Tibial nerve (tissue), 4 donors: ENCODE data around the gene ZNF219. TPM values are rescaled to one million over a fixed set of nuclear protein-coding genes. Genes with fewer than 3 reads are reported as not detected.
A peak's percentile ranks its signal among the peaks of the same experiment; 100 is the strongest.

Source experiments
- DNase-seq, 2 donors: peaks; one replicate each; pipeline ENCODE4 v3.0.0-alpha.2; 2019; ENCODE audit warnings: low spot score in 2 of 2
- H3K27ac ChIP-seq, 4 donors: fragments of 200-600 bp; sonication (generic) in 3 of 4; one replicate each; pipeline ENCODE4 v1.5.1; 2017 to 2019; ENCODE audit warnings: mild to moderate bottlenecking in 1 of 4
- H3K27me3 ChIP-seq, 2 donors: fragments of 200-600 bp; sonication (generic) in 1 of 2; one replicate each; pipeline versions ENCODE4 v1.5.1 to v1.6.0; 2017 to 2019
- H3K36me3 ChIP-seq, 3 donors: fragments of 200-600 bp; sonication (generic); one replicate each; pipeline ENCODE4 v1.5.1; 2018 to 2019
- H3K4me1 ChIP-seq, 4 donors: fragments of 200-600 bp; sonication (generic) in 3 of 4; one replicate each; pipeline ENCODE4 v1.5.1; 2017 to 2019
- H3K4me3 ChIP-seq, 4 donors: fragments of 200-600 bp; sonication (generic) in 3 of 4; one replicate each; pipeline ENCODE4 v1.5.1; 2017 to 2019; ENCODE audit warnings: mild to moderate bottlenecking in 1 of 4, moderate library complexity in 1 of 4
- H3K9me3 ChIP-seq, 4 donors: fragments of 200-600 bp; sonication (generic) in 3 of 4; one replicate each; pipeline ENCODE4 v1.5.1; 2017 to 2019
- EP300 ChIP-seq, 2 donors: sonication (generic); formaldehyde crosslinking; IDR thresholded peaks; one replicate each; pipeline ENCODE4 v1.6.1; 2017; ENCODE audit warnings: antibody characterized with exemption in 2 of 2, mild to moderate bottlenecking in 1 of 2
- POLR2A ChIP-seq, 2 donors: fragments of 450-650 bp; IDR thresholded peaks; one replicate each; pipeline ENCODE4 v1.6.1; 2017; ENCODE audit warnings: antibody characterized with exemption in 2 of 2, mild to moderate bottlenecking in 2 of 2, moderate library complexity in 2 of 2
- WGBS, 2 donors: methylation state at CpG; one replicate each; pipeline ENCODE4 v1.1.5; 2018; 5-methylcytosine and 5-hydroxymethylcytosine counted together
- total RNA-seq, 4 donors: library from RNA; depleted of rRNA; stranded (reverse); fragments of >200 nt; gene quantifications; one replicate each; pipeline ENCODE4 v1.1.0, GENCODE V29; 2016
- TF ChIP-seq, protein P1 (sequence below), 5 experiments: fragments of 200-600 bp in 3 of 5; fragments of 450-650 bp in 2 of 5; sonication (generic) in 3 of 5; IDR thresholded peaks; one replicate each; pipeline ENCODE4 v1.5.1; 2016 to 2019; ENCODE audit warnings: antibody characterized with exemption in 5 of 5, mild to moderate bottlenecking in 3 of 5, moderate library complexity in 2 of 5

Gene ZNF219
- total RNA-seq, 4 donors from 2014 or later = 28.6 to 90.3 (median 34.9) TPM

GRCh38 chr14:21100931-21101330 lies 2.5 kb upstream of the ZNF219 start, which contains the start of gene TMEM253:
TSS of gene TMEM253 (plus strand) at chr14:21101066. CDS start at chr14:21101344, 278 bp downstream.
- TF ChIP-seq, protein P1, sequence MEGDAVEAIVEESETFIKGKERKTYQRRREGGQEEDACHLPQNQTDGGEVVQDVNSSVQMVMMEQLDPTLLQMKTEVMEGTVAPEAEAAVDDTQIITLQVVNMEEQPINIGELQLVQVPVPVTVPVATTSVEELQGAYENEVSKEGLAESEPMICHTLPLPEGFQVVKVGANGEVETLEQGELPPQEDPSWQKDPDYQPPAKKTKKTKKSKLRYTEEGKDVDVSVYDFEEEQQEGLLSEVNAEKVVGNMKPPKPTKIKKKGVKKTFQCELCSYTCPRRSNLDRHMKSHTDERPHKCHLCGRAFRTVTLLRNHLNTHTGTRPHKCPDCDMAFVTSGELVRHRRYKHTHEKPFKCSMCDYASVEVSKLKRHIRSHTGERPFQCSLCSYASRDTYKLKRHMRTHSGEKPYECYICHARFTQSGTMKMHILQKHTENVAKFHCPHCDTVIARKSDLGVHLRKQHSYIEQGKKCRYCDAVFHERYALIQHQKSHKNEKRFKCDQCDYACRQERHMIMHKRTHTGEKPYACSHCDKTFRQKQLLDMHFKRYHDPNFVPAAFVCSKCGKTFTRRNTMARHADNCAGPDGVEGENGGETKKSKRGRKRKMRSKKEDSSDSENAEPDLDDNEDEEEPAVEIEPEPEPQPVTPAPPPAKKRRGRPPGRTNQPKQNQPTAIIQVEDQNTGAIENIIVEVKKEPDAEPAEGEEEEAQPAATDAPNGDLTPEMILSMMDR (IDR thresholded peaks at IDR 0.05) = no peak
- TF ChIP-seq EP300 (IDR thresholded peaks at IDR 0.05) = no peak
- no peak for TF ChIP-seq POLR2A (IDR thresholded peaks at IDR 0.05)
- H3K36me3 ChIP-seq = no peaks in the 10 kb centered on the region
- no peaks in the 10 kb centered on the region for H3K27me3 ChIP-seq
- no peak for DNase-seq
- peaks cover 0 to 63% (median 33%) of the 10 kb centered on the region in 4 donors for H3K4me1 ChIP-seq
- H3K4me3 ChIP-seq = no peak within 1 kb of the TSS
- H3K27ac ChIP-seq = peak within 1 kb of the TSS in 3 of 4 donors; percentile 87 to 97 (median 95)
- no peaks in the 10 kb centered on the region for H3K9me3 ChIP-seq
- WGBS, 2 donors = 77 to 80% methylated on average over 5 of the region's 5 CpGs

GRCh38 chr14:21099596-21099985 lies 1.1 kb upstream of the ZNF219 start:
- DNase-seq = no peak
- 52 to 59% methylated on average over 5 of the region's 5 CpGs for WGBS, 2 donors
- no peaks in the 10 kb centered on the region for H3K9me3 ChIP-seq
- peaks cover 0 to 59% (median 22%) of the 10 kb centered on the region in 4 donors for H3K4me1 ChIP-seq
- H3K27ac ChIP-seq = peak overlapping the region; percentile 87 to 97 (median 92)
- H3K27me3 ChIP-seq = no peaks in the 10 kb centered on the region
- H3K4me3 ChIP-seq = no peak overlapping the region
- TF ChIP-seq, protein P1 (IDR thresholded peaks at IDR 0.05) = no peak
- TF ChIP-seq EP300 (IDR thresholded peaks at IDR 0.05) (no peak), POLR2A (IDR thresholded peaks at IDR 0.05) (no peak)
- no peaks in the 10 kb centered on the region for H3K36me3 ChIP-seq

- no peaks in the 10 kb centered on the region for H3K36me3 ChIP-seq
Observed at GRCh38 chr14:21098892-21099595, 589 bp upstream of the ZNF219 start.

GRCh38 chr14:21097636-21098075 lies 799 bp downstream of the ZNF219 start:
- Histone ChIP-seq H3K9me3 (no peaks in the 10 kb centered on the region), H3K27ac (peak overlapping the region; percentile 86 to 99 (median 93)), H3K4me1 (peaks cover 0 to 67% (median 17%) of the 10 kb centered on the region in 4 donors), H3K27me3 (no peaks in the 10 kb centered on the region), H3K4me3 (peak overlapping the region; percentile 37 to 83 (median 52)), H3K36me3 (peaks cover 0 to 8% (median 0%) of the 10 kb centered on the region in 3 donors)
- no peak for TF ChIP-seq POLR2A (IDR thresholded peaks at IDR 0.05)
- TF ChIP-seq, protein P1 (IDR thresholded peaks at IDR 0.05) = no peak
- no peak for DNase-seq
- WGBS, 2 donors = 1 to 6% methylated on average over 13 to 16 of the region's 19 CpGs

More at GRCh38 chr14:21098892-21099595, 589 bp upstream of the ZNF219 start:
- peaks cover 0 to 62% (median 21%) of the 10 kb centered on the region in 4 donors for H3K4me1 ChIP-seq
- WGBS, 2 donors = 6 to 11% methylated on average over 16 of the region's 16 CpGs
- peak overlapping the region; percentile 34 to 83 (median 62) for H3K4me3 ChIP-seq
- H3K27me3 ChIP-seq = no peaks in the 10 kb centered on the region
- no peaks in the 10 kb centered on the region for H3K9me3 ChIP-seq
- DNase-seq = no peak
- TF ChIP-seq, protein P1 (IDR thresholded peaks at IDR 0.05) = no peak
- TF ChIP-seq EP300 (IDR thresholded peaks at IDR 0.05) = no peak
- no peak for TF ChIP-seq POLR2A (IDR thresholded peaks at IDR 0.05)
- H3K27ac ChIP-seq = peak overlapping the region; percentile 87 to 97 (median 92)

GRCh38 chr14:21096978-21097635 lies 1.3 kb downstream of the ZNF219 start:
- no peak for DNase-seq
- Histone ChIP-seq H3K36me3 (peaks cover 0 to 12% (median 0%) of the 10 kb centered on the region in 3 donors), H3K4me1 (peaks cover 0 to 70% (median 20%) of the 10 kb centered on the region in 4 donors), H3K9me3 (no peaks in the 10 kb centered on the region), H3K4me3 (peak overlapping the region; percentile 37 to 83 (median 52)), H3K27me3 (no peaks in the 10 kb centered on the region), H3K27ac (peak overlapping the region; percentile 86 to 99 (median 93))
- TF ChIP-seq, protein P1 (IDR thresholded peaks at IDR 0.05) = no peak
- TF ChIP-seq EP300 (IDR thresholded peaks at IDR 0.05) (no peak), POLR2A (IDR thresholded peaks at IDR 0.05) (no peak)
- 40 to 41% methylated on average over 10 of the region's 10 CpGs for WGBS, 2 donors
